Stimulated activated CD4-positive, alpha-beta T cell treated with anti-CD3 and anti-CD28 coated beads, TNF-alpha, amount 100 ng/mL, for 48 hours (primary cell): Measurements from ENCODE around the gene PKDCC.

Source experiments
- DNase-seq, 3 donors: peaks; one replicate each; pipeline ENCODE4 v3.0.0-alpha.2; 2020; ENCODE audit warnings: low read depth in 3 of 3

PKDCC gene

DNA sequence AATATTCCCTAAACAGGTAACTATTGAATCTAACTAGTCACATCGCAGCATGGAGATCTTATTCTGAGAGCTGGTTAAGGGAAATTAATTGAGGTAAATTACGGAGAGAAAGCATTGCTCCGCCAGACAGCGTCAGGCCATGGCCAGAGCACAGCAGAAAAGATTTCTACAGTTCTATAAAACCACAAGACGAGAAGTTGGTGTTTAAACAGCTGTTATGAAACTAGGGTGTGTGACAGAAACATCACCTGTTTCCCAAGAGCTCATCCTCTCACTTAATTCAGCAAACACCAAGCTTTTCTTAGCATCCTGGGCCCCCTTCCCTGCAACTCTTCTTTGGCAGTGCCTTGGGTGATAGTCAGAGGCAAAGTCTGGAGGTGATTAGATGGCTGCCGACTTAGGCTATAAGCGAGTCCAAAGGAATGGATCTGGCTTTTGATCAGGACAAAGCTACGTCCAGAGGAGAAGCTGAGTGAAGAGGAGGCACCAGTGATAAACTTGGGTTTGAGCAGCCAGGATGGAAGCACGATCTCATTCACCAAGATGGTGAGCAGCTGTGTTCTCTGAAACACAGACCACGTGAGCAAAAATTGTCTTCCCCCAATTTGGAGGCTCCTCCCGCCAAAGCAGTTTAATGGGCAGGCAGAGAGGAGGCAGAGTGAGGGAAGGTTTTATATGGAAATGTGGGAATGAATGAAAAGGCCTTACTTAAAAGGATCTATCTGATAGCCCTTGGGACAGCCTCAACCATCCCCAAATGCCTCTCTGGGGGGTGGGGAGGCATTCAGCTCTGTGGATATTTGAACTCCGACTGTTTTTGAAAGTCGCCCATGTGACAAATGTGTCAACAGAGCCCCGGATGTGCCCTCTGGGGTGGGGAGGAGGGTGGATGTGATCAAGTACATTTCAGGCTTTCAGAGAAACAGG lies 57.8 kb downstream of the PKDCC start:
- DNase-seq, result peak in 2 of 3 donors; percentile 61 to 64

DNA sequence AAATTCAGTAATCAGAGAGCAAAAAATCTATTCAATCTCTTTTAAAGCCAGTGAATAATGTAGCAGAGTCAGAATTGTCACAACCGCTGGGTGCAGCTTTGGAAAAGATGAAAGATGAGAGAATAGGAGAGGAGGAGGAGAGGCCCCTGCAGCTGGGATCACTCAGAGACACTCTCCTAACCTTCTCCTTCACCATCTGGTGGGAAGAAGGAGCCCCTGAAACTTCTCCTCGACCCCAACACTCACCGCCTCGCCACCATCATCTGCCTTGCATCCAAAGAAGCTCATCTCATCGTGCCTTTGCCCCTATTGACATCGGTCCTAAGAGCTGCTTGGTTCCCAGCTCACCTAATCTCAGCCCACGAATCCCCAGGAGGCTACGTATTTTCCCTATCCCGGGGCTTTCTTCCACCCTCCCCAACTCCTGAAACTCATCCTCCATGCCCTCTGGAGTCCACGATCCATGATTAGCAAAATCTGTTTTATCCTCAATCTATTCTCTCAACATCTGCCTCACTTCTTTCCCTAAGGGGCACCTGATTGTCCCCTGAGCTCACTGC lies 58.5 kb downstream of the PKDCC start:
- DNase-seq, result no peak

DNA sequence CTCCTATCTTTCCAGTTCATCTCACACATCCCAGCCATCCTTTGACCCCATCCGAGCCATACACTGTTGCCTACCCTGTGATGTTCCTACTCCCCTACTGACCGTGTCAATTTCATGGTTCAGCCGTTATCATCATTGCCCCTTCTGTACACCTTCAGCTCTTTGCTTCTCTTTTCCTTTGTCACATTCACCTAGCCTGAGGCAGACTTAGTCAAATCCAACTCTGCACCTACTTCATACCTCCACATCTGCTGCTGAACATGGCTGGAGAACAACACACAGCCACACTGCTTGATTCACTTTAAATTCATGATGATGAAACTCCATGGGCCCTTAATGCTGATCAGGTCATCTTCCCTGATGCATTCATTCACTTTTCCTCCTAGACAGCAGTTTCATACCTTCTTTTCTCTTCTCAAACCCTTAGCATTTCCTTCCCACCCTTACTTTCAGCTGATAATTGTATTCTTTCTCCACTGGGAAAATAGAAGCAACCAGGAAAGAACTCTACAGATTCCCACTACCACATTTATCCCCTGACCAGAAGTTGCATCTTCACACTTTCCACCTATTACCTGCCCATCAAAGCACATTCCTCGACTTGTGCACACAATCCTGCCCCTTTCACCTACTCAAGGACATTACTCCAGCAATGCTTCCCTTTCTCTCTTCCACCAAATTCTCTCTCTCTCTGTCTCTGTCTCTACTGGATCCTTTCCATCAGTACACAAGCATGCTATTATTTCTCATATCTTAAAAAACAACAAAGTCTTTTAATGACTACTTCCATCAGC lies 59.6 kb downstream of the PKDCC start:
- DNase-seq, result no peak
